K562 (cell line): Measurements from ENCODE around the gene FGD6. TPM values are rescaled to one million over a fixed set of nuclear protein-coding genes. Genes with fewer than 3 reads are reported as not detected.
A peak's percentile ranks its signal among the peaks of the same experiment; 100 is the strongest.

Source experiments
- ATAC-seq: fragments of 200-7000 bp; cut with Tn5 transposase; 3 replicates; pipeline ENCODE4 v1.9.1; 2020; ENCODE audit warnings: moderate library complexity
- BruUV-seq: library from RNA; stranded (reverse); fragments of 400-500 nt; replicated peaks from 2 replicates; lab custom pipeline; 2021; lab: Mats Ljungman, UMichigan
- CTCF ChIA-PET: fragments of 300-600 bp; formaldehyde crosslinking; extraction: SDS; loops from one replicate; lab custom pipeline; 2021; ENCODE audit warnings: low intra/inter-chr PET ratio; lab: Yijun Ruan, JAX
- POLR2A ChIA-PET: fragments of 300-600, 350-650 bp; sonication (Branson Sonifier 250); formaldehyde crosslinking; extraction: SDS; loops from one replicate; lab custom pipeline; 2021; ENCODE audit warnings: antibody characterized with exemption, inconsistent platforms; lab: Yijun Ruan, JAX
- DNase-seq, 4 experiments: peaks; one replicate each; pipeline versions ENCODE4 v3.0.0 to v3.0.0-alpha.2; 2011 to 2018; ENCODE audit warnings: low spot score in 3 of 4, mixed read lengths in 3 of 4; ENCODE audit errors: extremely low read depth in 1 of 4
- FAIRE-seq: peaks from 2 replicates; lab custom pipeline; 2011; peaks lifted over from hg19 to GRCh38; lab: Jason Lieb, UNC
- H2AFZ ChIP-seq: 2 replicates; pipeline ENCODE4 v1.6.0; 2011; ENCODE audit warnings: low read depth, low read length, control low read depth, inconsistent platforms
- H3K27ac ChIP-seq: fragments of 200-600 bp; 3 replicates; pipeline ENCODE4 v1.8.0; 2011; ENCODE audit warnings: low read depth, mild to moderate bottlenecking, control low read depth, inconsistent platforms, low read length, moderate library complexity, mixed read lengths; ENCODE audit errors: extremely low read depth
- H3K27me3 ChIP-seq, 2 experiments: fragments of 300-600 bp in 1 of 2; 2 replicates in 1 of 2; 3 replicates in 1 of 2; pipeline versions ENCODE4 v1.6.0 to v1.8.0; 2011; ENCODE audit warnings: inconsistent platforms in 2 of 2, low read length in 2 of 2, mild to moderate bottlenecking in 1 of 2, mixed read lengths in 1 of 2, moderate library complexity in 1 of 2; ENCODE audit not compliant: control insufficient read depth in 2 of 2, insufficient read depth in 2 of 2
- H3K36me3 ChIP-seq: fragments of 300-600 bp; 3 replicates; pipeline ENCODE4 v1.8.0; 2011; ENCODE audit warnings: mild to moderate bottlenecking, low read length, inconsistent platforms; ENCODE audit not compliant: control insufficient read depth, insufficient read depth
- H3K4me1 ChIP-seq, 2 experiments: fragments of 200-600 bp in 1 of 2; replicated peaks in 1 of 2; 2 replicates in 1 of 2; 3 replicates in 1 of 2; pipeline versions ENCODE4 v1.5.1 to v1.8.0; 2011; ENCODE audit warnings: inconsistent platforms in 2 of 2, low read length in 2 of 2, mild to moderate bottlenecking in 1 of 2, mixed read lengths in 1 of 2, moderate library complexity in 1 of 2; ENCODE audit not compliant: control insufficient read depth in 2 of 2, insufficient read depth in 2 of 2
- H3K4me2 ChIP-seq: 2 replicates; pipeline ENCODE4 v1.6.1; 2011; ENCODE audit warnings: low read length, control low read depth, inconsistent platforms, mixed read lengths; ENCODE audit not compliant: insufficient read depth
- H3K4me3 ChIP-seq: fragments of 200-600 bp; sonication (generic), shearing (Covaris generic); 2 replicates; pipeline ENCODE4 v1.5.1; 2016; ENCODE audit warnings: control low read depth, inconsistent platforms
- H3K79me2 ChIP-seq: fragments of 200-600 bp; 3 replicates; pipeline ENCODE4 v1.8.0; 2011; ENCODE audit warnings: low read length, inconsistent platforms; ENCODE audit not compliant: control insufficient read depth, insufficient read depth
- H3K9ac ChIP-seq, 2 experiments: 2 replicates each; pipeline versions ENCODE4 v1.6.0 to v1.6.1; 2011; ENCODE audit warnings: low read depth in 2 of 2, low read length in 2 of 2, control low read depth in 1 of 2, inconsistent platforms in 1 of 2, mild to moderate bottlenecking in 1 of 2, mixed read lengths in 1 of 2; ENCODE audit not compliant: insufficient read depth in 1 of 2
- H3K9me1 ChIP-seq: one replicate; pipeline ENCODE4 v1.6.0; 2011; ENCODE audit warnings: inconsistent platforms, mild to moderate bottlenecking, low read length, moderate library complexity; ENCODE audit not compliant: control insufficient read depth, insufficient read depth
- H3K9me3 ChIP-seq: replicated peaks from 2 replicates; pipeline ENCODE4 v1.5.1; 2011; ENCODE audit warnings: low read depth, low read length, inconsistent platforms; ENCODE audit not compliant: control insufficient read depth, insufficient read depth
- H4K20me1 ChIP-seq: replicated peaks from 2 replicates; pipeline ENCODE4 v1.6.1; 2011; ENCODE audit warnings: low read length, inconsistent platforms, mixed read lengths; ENCODE audit not compliant: control insufficient read depth, insufficient read depth
- ATF2 ChIP-seq: sonication (generic); formaldehyde crosslinking; IDR thresholded peaks from 2 replicates; pipeline ENCODE4 v1.8.1; 2022; ENCODE audit warnings: missing genetic modification reagents
- EP300 ChIP-seq: IDR thresholded peaks from 2 replicates; pipeline ENCODE4 v1.6.1; 2012; ENCODE audit warnings: low read length, improper control_type of control experiment
- GATA2 ChIP-seq: sonication (generic); formaldehyde crosslinking; IDR thresholded peaks from 2 replicates; pipeline ENCODE4 v1.4.0; 2020; ENCODE audit warnings: mild to moderate bottlenecking, missing genetic modification reagents
- HMBOX1 ChIP-seq: sonication (generic); IDR thresholded peaks from 2 replicates; pipeline ENCODE4 v1.6.1; 2016
- HNRNPH1 ChIP-seq: fragments of 200-400 bp; formaldehyde crosslinking; optimal IDR thresholded peaks from 2 replicates; pipeline ENCODE3; 2017; ENCODE audit warnings: low read depth, mild to moderate bottlenecking, low read length, moderate library complexity
- JUN ChIP-seq, 2 experiments: sonication (generic) in 1 of 2; formaldehyde crosslinking in 1 of 2; IDR thresholded peaks; 2 replicates each; pipeline versions ENCODE4 v1.6.1 to v1.8.0; 2012 to 2022; ENCODE audit warnings: borderline replicate concordance in 2 of 2, mild to moderate bottlenecking in 2 of 2, improper control_type of control experiment in 1 of 2, low read depth in 1 of 2, low read length in 1 of 2, missing genetic modification reagents in 1 of 2
- JUND ChIP-seq, 2 experiments: IDR thresholded peaks; 2 replicates in 1 of 2; 3 replicates in 1 of 2; pipeline ENCODE4 v1.6.1; 2011; ENCODE audit warnings: borderline replicate concordance in 2 of 2, low read depth in 2 of 2, low read length in 2 of 2, improper control_type of control experiment in 1 of 2, missing biosample characterization in 1 of 2, missing genetic modification characterization in 1 of 2, missing genetic modification reagents in 1 of 2
- KDM1A ChIP-seq, 2 experiments: fragments of 450-650 bp; IDR thresholded peaks; 2 replicates each; pipeline ENCODE4 v1.6.1; 2016; ENCODE audit warnings: mild to moderate bottlenecking in 2 of 2
- NEUROD1 ChIP-seq: fragments of 150-350 bp; IDR thresholded peaks from 2 replicates; pipeline ENCODE4 v1.6.1; 2014; ENCODE audit warnings: borderline replicate concordance, low read length, low read depth; ENCODE audit not compliant: partially characterized antibody
- POLR2AphosphoS5 ChIP-seq: IDR thresholded peaks from 2 replicates; pipeline ENCODE4 v1.6.1; 2011; ENCODE audit warnings: mild to moderate bottlenecking, low read depth, low read length, moderate library complexity; ENCODE audit not compliant: control insufficient read depth, insufficient read depth
- TCF3 ChIP-seq: sonication (generic); formaldehyde crosslinking; IDR thresholded peaks from 2 replicates; pipeline ENCODE4 v1.4.0; 2020; ENCODE audit warnings: mild to moderate bottlenecking, missing genetic modification reagents
- TEAD4 ChIP-seq, 2 experiments: sonication (generic) in 1 of 2; formaldehyde crosslinking in 1 of 2; IDR thresholded peaks; 2 replicates each; pipeline versions ENCODE4 v1.6.1 to v1.8.0; 2012 to 2022; ENCODE audit warnings: borderline replicate concordance in 1 of 2, inconsistent platforms in 1 of 2, low read length in 1 of 2, mild to moderate bottlenecking in 1 of 2, missing genetic modification reagents in 1 of 2
- TRIM24 ChIP-seq, 2 experiments: fragments of 450-650 bp; IDR thresholded peaks; 2 replicates each; pipeline ENCODE4 v1.6.1; 2016
- ZC3H11A ChIP-seq: IDR thresholded peaks from 2 replicates; pipeline ENCODE4 v1.6.1; 2012; ENCODE audit warnings: low read depth, low read length, improper control_type of control experiment
- ZNF589 ChIP-seq: fragments of 200-800 bp; sonication (Bioruptor generic); IDR thresholded peaks from 2 replicates; pipeline ENCODE4 v1.6.1; 2016; ENCODE audit warnings: low read depth, missing genetic modification characterization, missing compliant biosample characterization
- ZNF764 ChIP-seq: fragments of 250-450 bp; sonication (Bioruptor Pico); IDR thresholded peaks from 2 replicates; pipeline ENCODE4 v1.4.0; 2020; ENCODE audit warnings: low read depth, mild to moderate bottlenecking, moderate library complexity
- ZNF830 ChIP-seq: fragments of 250-450 bp; sonication (Bioruptor Pico); IDR thresholded peaks from 2 replicates; pipeline ENCODE4 v1.5.0; 2021; ENCODE audit warnings: mild to moderate bottlenecking
- WGBS: fragments of 100-300 bp; shearing (Covaris generic); methylation state at CpG from one replicate; pipeline ENCODE4 v1.1.6; 2016; ENCODE audit warnings: low coverage, mixed read lengths; ENCODE audit not compliant: insufficient coverage; ENCODE audit errors: missing lambda C conversion rate; 5-methylcytosine and 5-hydroxymethylcytosine counted together
- in situ Hi-C: fragments of 300-500 bp; cut with MboI; formaldehyde crosslinking; loops from 4 replicates; pipeline ENCODE4 v1.15.0; 2018; ENCODE audit warnings: inconsistent platforms, mixed read lengths
- intact Hi-C: fragments of 100-400 bp; cut with micrococcal nuclease; formaldehyde crosslinking; loops from 2 replicates; pipeline ENCODE4 v1.14.2; 2022
- polyA plus RNA-seq, 8 experiments: library from polyadenylated mRNA; depleted of rRNA in 4 of 8; stranded (reverse) in 5 of 8; unstranded in 3 of 8; fragments of >200 nt; fragmentation: Nextera tagmentation in 2 of 8; fragmentation: Illumina TruSeq in 1 of 8; extraction: Ambion mirVana in 2 of 8; extraction: Trizol in 1 of 8; gene quantifications; 2 replicates each; pipeline versions ENCODE4 v1.2.1 to v1.2.3, GENCODE V29; 2011 to 2014; ENCODE audit warnings: inconsistent platforms in 1 of 8, missing spikeins in 1 of 8
- total RNA-seq, 7 experiments: library from RNA; depleted of rRNA in 6 of 7; stranded (reverse); fragments of >200 nt in 6 of 7; fragmentation: Illumina TruSeq in 2 of 7; extraction: Trizol in 2 of 7; gene quantifications; 2 replicates each; pipeline versions ENCODE4 v1.2.1 to v1.2.3, GENCODE V29; 2011 to 2021; ENCODE audit warnings: low replicate concordance in 1 of 7

The FGD6 gene
- total and polyA plus RNA-seq, 9 of the 15 experiments (the other 6 are each of a cell fraction or from before 2014, with no cell fraction given), result 1.5 to 11.1 (median 5.8) TPM

GRCh38 chr12:95169368-95169767 lies 47.9 kb downstream of the FGD6 start:
- FAIRE-seq, result peak; percentile 69
- CTCF ChIA-PET, result no interaction called here
- peaks cover 2% of the 10 kb centered on the region; the same call in 1 of the 3 replicates for H3K36me3 ChIP-seq
- H3K4me3 ChIP-seq, result no peak overlapping the region
- intact Hi-C loops, result loop anchor here (10.0 kb wide), 1 partner anchor 45 kb away; the partner anchor contains the start of genes FGD6 and VEZT
- H3K9me1 ChIP-seq, result no peaks in the 10 kb centered on the region
- BruUV-seq, result no TSS peak
- no peak overlapping the region for H3K9ac ChIP-seq
- no peaks in the 10 kb centered on the region for H3K79me2 ChIP-seq
- no peak overlapping the region for H3K4me2 ChIP-seq
- ATAC-seq, result peak; percentile 77
- peak overlapping the region; percentile 42; the same call in 2 of the 3 replicates for H3K27ac ChIP-seq
- POLR2A ChIA-PET, result no interaction called here
- H3K9me3 ChIP-seq, result no peaks in the 10 kb centered on the region
- in situ Hi-C loops, result no loop called here
- no peaks in the 10 kb centered on the region for H3K27me3 ChIP-seq
- no peaks in the 10 kb centered on the region for H4K20me1 ChIP-seq
- DNase-seq, result peak; percentile 32 to 72 (median 44)
- 19% methylated on average over 4 of the region's 4 CpGs for WGBS
- peak overlapping the region; percentile 11 for H2AFZ ChIP-seq
- H3K4me1 ChIP-seq, result peaks cover 10 to 28% of the 10 kb centered on the region in 2 experiments; a peak in 3 of 5 replicates
- no peak for TF ChIP-seq ATF2
- TF ChIP-seq EP300, result peak; percentile 62; the same call in 1 of the 2 replicates
- peak; percentile 29; the same call in 1 of the 2 replicates for TF ChIP-seq GATA2 (CRISPR knock-in tag)
- TF ChIP-seq HNRNPH1, result no peak
- TF ChIP-seq NEUROD1, result no peak
- peak; percentile 72 for TF ChIP-seq TCF3 (CRISPR knock-in tag)
- peak; percentile 68 for TF ChIP-seq TEAD4 (IDR thresholded peaks at IDR 0.05; ENCODE audit: low read length)
- no peak for TF ChIP-seq TEAD4 (CRISPR knock-in tag; IDR thresholded peaks at IDR 0.05; ENCODE audit: borderline replicate concordance)
- TF ChIP-seq POLR2AphosphoS5, result peak; percentile 63; the same call in 1 of the 2 replicates
- TF ChIP-seq ZNF830 (CRISPR knock-in tag), result no peak
- peak; percentile 35 to 65; a peak in 1 of 4 replicates for TF ChIP-seq TRIM24 (IDR thresholded peaks at IDR 0.05)
- TF ChIP-seq ZNF589, result 0 out of 2 replicates have a peak, but pooled peaks have one; percentile 60
- TF ChIP-seq JUND (IDR thresholded peaks at IDR 0.05; ENCODE audit: borderline replicate concordance, low read depth, low read length), result peak; percentile 82
- TF ChIP-seq JUND (tag; IDR thresholded peaks at IDR 0.05; ENCODE audit: borderline replicate concordance, low read depth, low read length), result peak; percentile 70; the same call in 1 of the 3 replicates
- peak; percentile 24; the same call in 1 of the 2 replicates for TF ChIP-seq JUN (IDR thresholded peaks at IDR 0.05; ENCODE audit: borderline replicate concordance, low read depth, low read length)
- TF ChIP-seq JUN (CRISPR knock-in tag; IDR thresholded peaks at IDR 0.05; ENCODE audit: borderline replicate concordance), result no peak
- peak; percentile 73 for TF ChIP-seq HMBOX1
- TF ChIP-seq KDM1A (IDR thresholded peaks at IDR 0.05), result peak; percentile 18 to 39; a peak in 2 of 4 replicates
- no peak for TF ChIP-seq ZNF764 (CRISPR knock-in tag)
- TF ChIP-seq ZC3H11A, result no peak
